Endothelial cell of umbilical vein (primary cell): ENCODE data around the gene POU2AF3. TPM values are rescaled to one million over a fixed set of nuclear protein-coding genes. Genes with fewer than 3 reads are reported as not detected.

Experiments
- BruUV-seq: library from RNA; stranded (reverse); fragments of 400-500 nt; replicated peaks from 2 replicates; lab custom pipeline; 2021; lab: Mats Ljungman, UMichigan
- CTCF ChIA-PET: fragments of 300-600, 350-600 bp; sonication (Branson Sonifier 250); formaldehyde crosslinking; loops from one replicate; lab custom pipeline; 2021; ENCODE audit warnings: antibody characterized with exemption, inconsistent platforms; lab: Charles Lee
- POLR2A ChIA-PET: fragments of 300-600, 350-600 bp; sonication (Branson Sonifier 250); formaldehyde crosslinking; loops from one replicate; lab custom pipeline; 2021; ENCODE audit warnings: antibody characterized with exemption, inconsistent platforms; lab: Charles Lee
- DNase-seq: peaks from one replicate; pipeline ENCODE4 v3.0.0-alpha.2; 2011; ENCODE audit warnings: low read depth, low spot score
- FAIRE-seq: peaks from 2 replicates; lab custom pipeline; 2011; peaks lifted over from hg19 to GRCh38; lab: Jason Lieb, UNC
- H2AFZ ChIP-seq: 2 replicates; pipeline ENCODE4 v1.6.0; 2012; ENCODE audit warnings: low read depth, low read length, control low read depth, inconsistent platforms
- H3K27ac ChIP-seq: 2 replicates; pipeline ENCODE4 v1.5.1; 2011; ENCODE audit warnings: low read depth, mild to moderate bottlenecking, control low read depth, low read length, moderate library complexity; ENCODE audit not compliant: insufficient read depth
- H3K27me3 ChIP-seq, 2 experiments: 2 replicates each; pipeline versions ENCODE4 v1.6.0 to v1.6.1; 2011; ENCODE audit warnings: low read length in 2 of 2, mixed read lengths in 1 of 2; ENCODE audit not compliant: control insufficient read depth in 2 of 2, insufficient read depth in 2 of 2
- H3K36me3 ChIP-seq, 2 experiments: 2 replicates in 1 of 2; 3 replicates in 1 of 2; pipeline ENCODE4 v1.5.1; 2011; ENCODE audit warnings: low read length in 2 of 2, mild to moderate bottlenecking in 1 of 2, moderate library complexity in 1 of 2; ENCODE audit not compliant: control insufficient read depth in 2 of 2, insufficient read depth in 2 of 2; ENCODE audit errors: extremely low read depth in 1 of 2
- H3K4me1 ChIP-seq: 3 replicates; pipeline ENCODE4 v1.5.1; 2011; ENCODE audit warnings: mild to moderate bottlenecking, low read length; ENCODE audit not compliant: control insufficient read depth, insufficient read depth; ENCODE audit errors: extremely low read depth
- H3K4me2 ChIP-seq: 2 replicates; pipeline ENCODE4 v1.6.1; 2011; ENCODE audit warnings: low read length, control low read depth, mixed read lengths; ENCODE audit not compliant: insufficient read depth
- H3K4me3 ChIP-seq, 3 experiments: fragments of 200-600 bp in 1 of 3; sonication (generic), shearing (Covaris generic) in 1 of 3; replicated peaks in 1 of 3; 2 replicates each; pipeline ENCODE4 v1.5.1; 2011 to 2016; ENCODE audit warnings: control low read depth in 3 of 3, low read length in 3 of 3, mild to moderate bottlenecking in 2 of 3, inconsistent platforms in 1 of 3, low read depth in 1 of 3, moderate library complexity in 1 of 3; ENCODE audit not compliant: insufficient read depth in 1 of 3
- H3K79me2 ChIP-seq: 2 replicates; pipeline ENCODE4 v1.6.0; 2012; ENCODE audit warnings: low read length, inconsistent platforms; ENCODE audit not compliant: control insufficient read depth, insufficient read depth
- H3K9ac ChIP-seq: replicated peaks from 2 replicates; pipeline ENCODE3; 2011; ENCODE audit warnings: low read length, control low read depth; ENCODE audit not compliant: insufficient read depth; ENCODE audit errors: extremely low read depth
- H3K9me1 ChIP-seq: replicated peaks from 3 replicates; pipeline ENCODE4 v1.6.0; 2011; ENCODE audit warnings: mild to moderate bottlenecking, low read length; ENCODE audit not compliant: control insufficient read depth, insufficient read depth; ENCODE audit errors: extremely low read depth
- H3K9me3 ChIP-seq: replicated peaks from 2 replicates; pipeline ENCODE4 v1.5.1; 2012; ENCODE audit warnings: low read length, inconsistent platforms; ENCODE audit not compliant: control insufficient read depth, insufficient read depth
- H4K20me1 ChIP-seq: replicated peaks from 2 replicates; pipeline ENCODE3; 2011; ENCODE audit warnings: mild to moderate bottlenecking, low read length; ENCODE audit not compliant: control insufficient read depth, insufficient read depth; ENCODE audit errors: extremely low read depth
- EZH2 ChIP-seq: IDR thresholded peaks from 2 replicates; pipeline ENCODE4 v1.6.1; 2012; ENCODE audit warnings: borderline replicate concordance, low read depth, mild to moderate bottlenecking, moderate library complexity, low read length, inconsistent platforms; ENCODE audit not compliant: severe bottlenecking
- FOS ChIP-seq: IDR thresholded peaks from 2 replicates; pipeline ENCODE4 v1.6.1; 2011; ENCODE audit warnings: mild to moderate bottlenecking, low read length, moderate library complexity, borderline replicate concordance; ENCODE audit not compliant: insufficient read depth
- GATA2 ChIP-seq: IDR thresholded peaks from 2 replicates; pipeline ENCODE4 v1.7.0; 2011; ENCODE audit warnings: low read depth, mild to moderate bottlenecking, moderate library complexity, mixed read lengths, low read length; ENCODE audit not compliant: insufficient read length, insufficient read depth
- JUN ChIP-seq: IDR thresholded peaks from 2 replicates; pipeline ENCODE4 v1.6.1; 2011; ENCODE audit warnings: borderline replicate concordance, low read depth; ENCODE audit not compliant: insufficient read length, insufficient read depth
- MYC ChIP-seq: IDR thresholded peaks from one replicate; pipeline ENCODE4 v1.6.1; 2011; ENCODE audit warnings: mild to moderate bottlenecking, low read depth, low read length
- POLR2A ChIP-seq: IDR thresholded peaks from 2 replicates; pipeline ENCODE4 v1.6.1; 2012; ENCODE audit warnings: low read depth, mild to moderate bottlenecking, control low read depth, low read length
- POLR2AphosphoS5 ChIP-seq: IDR thresholded peaks from 2 replicates; pipeline ENCODE4 v1.6.1; 2012; ENCODE audit warnings: low read depth, mild to moderate bottlenecking, control low read depth, low read length, moderate library complexity; ENCODE audit not compliant: insufficient read depth
- dilution Hi-C: fragments of 300-500 bp; cut with MboI; formaldehyde crosslinking; loops from one replicate; pipeline ENCODE4 v1.15.0; 2019; ENCODE audit warnings: low sequenced_read_pairs; ENCODE audit not compliant: extremely low pct_ligation_motif_present
- intact Hi-C: fragments of 100-400 bp; cut with micrococcal nuclease; formaldehyde crosslinking; loops from one replicate; pipeline ENCODE4 v1.10.0; 2022
- polyA plus RNA-seq, 4 experiments: library from polyadenylated mRNA; depleted of rRNA in 3 of 4; stranded (reverse) in 3 of 4; unstranded in 1 of 4; fragments of >200 nt; gene quantifications; 2 replicates each; pipeline versions ENCODE4 v1.2.1 to v1.2.3, GENCODE V29; 2011 to 2012; ENCODE audit warnings: missing spikeins in 1 of 4
- total RNA-seq: library from RNA; stranded (reverse); gene quantifications from 2 replicates; pipeline ENCODE4 v1.2.3, GENCODE V29; 2021
- TF ChIP-seq, protein P1 (sequence below): IDR thresholded peaks from 2 replicates; pipeline ENCODE4 v1.6.1; 2011; ENCODE audit not compliant: insufficient read depth, insufficient read length
- TF ChIP-seq, protein P2 (sequence below), 2 donors: IDR thresholded peaks; 1 replicate in 1 of 2; 2 replicates in 1 of 2; pipeline ENCODE4 v1.5.1; 2011; ENCODE audit warnings: low read length in 2 of 2, mild to moderate bottlenecking in 2 of 2, moderate library complexity in 2 of 2, control low read depth in 1 of 2, inconsistent platforms in 1 of 2, low read depth in 1 of 2; ENCODE audit not compliant: insufficient read depth in 1 of 2; ENCODE audit errors: extremely low read depth in 1 of 2

POU2AF3 gene
- total and polyA plus RNA-seq, 2 donors (not counting 3 experiments of a cell fraction or from before 2014, with no cell fraction given) = not detected

DNA sequence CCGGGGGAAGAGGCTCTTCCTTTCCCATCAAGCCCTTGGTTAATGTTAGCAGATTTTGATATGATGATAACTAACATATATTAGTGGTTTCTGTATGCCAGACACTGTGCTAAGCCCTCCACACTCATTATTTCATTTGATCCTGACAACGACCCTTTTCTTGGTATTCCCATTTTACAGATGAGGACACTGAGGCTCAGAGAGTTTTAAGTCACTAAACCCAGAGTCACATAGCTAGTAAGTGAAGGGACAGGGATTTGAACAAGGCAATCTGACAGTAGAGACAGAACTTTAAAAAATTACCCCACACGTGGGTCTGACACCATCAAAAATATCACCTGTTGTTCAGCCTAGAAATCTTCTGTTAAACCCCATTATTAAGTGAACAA, 58.3 kb downstream of the POU2AF3 start:
- dilution Hi-C loops = no loop called here
- Histone ChIP-seq H3K9ac (no peak overlapping the region), H3K9me3 (no peaks in the 10 kb centered on the region), H3K4me1 (no peaks in the 10 kb centered on the region), H3K4me2 (no peak overlapping the region), H3K79me2 (no peaks in the 10 kb centered on the region), H3K27me3 (no peaks in the 10 kb centered on the region), H3K27ac (no peak overlapping the region), H4K20me1 (no peaks in the 10 kb centered on the region), H3K9me1 (no peaks in the 10 kb centered on the region), H3K4me3 (no peak overlapping the region), H3K36me3 (no peaks in the 10 kb centered on the region), H2AFZ (no peak overlapping the region)
- FAIRE-seq (no peak), DNase-seq (no peak)
- TF ChIP-seq POLR2A (no peak), EZH2 (no peak), JUN (no peak), GATA2 (no peak), FOS (no peak), POLR2AphosphoS5 (no peak), MYC (no peak)
- TF ChIP-seq, protein P1, sequence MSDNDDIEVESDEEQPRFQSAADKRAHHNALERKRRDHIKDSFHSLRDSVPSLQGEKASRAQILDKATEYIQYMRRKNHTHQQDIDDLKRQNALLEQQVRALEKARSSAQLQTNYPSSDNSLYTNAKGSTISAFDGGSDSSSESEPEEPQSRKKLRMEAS = no peak
- TF ChIP-seq, protein P2, sequence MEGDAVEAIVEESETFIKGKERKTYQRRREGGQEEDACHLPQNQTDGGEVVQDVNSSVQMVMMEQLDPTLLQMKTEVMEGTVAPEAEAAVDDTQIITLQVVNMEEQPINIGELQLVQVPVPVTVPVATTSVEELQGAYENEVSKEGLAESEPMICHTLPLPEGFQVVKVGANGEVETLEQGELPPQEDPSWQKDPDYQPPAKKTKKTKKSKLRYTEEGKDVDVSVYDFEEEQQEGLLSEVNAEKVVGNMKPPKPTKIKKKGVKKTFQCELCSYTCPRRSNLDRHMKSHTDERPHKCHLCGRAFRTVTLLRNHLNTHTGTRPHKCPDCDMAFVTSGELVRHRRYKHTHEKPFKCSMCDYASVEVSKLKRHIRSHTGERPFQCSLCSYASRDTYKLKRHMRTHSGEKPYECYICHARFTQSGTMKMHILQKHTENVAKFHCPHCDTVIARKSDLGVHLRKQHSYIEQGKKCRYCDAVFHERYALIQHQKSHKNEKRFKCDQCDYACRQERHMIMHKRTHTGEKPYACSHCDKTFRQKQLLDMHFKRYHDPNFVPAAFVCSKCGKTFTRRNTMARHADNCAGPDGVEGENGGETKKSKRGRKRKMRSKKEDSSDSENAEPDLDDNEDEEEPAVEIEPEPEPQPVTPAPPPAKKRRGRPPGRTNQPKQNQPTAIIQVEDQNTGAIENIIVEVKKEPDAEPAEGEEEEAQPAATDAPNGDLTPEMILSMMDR (IDR thresholded peaks at IDR 0.05; ENCODE audit: extremely low read depth in 1 of 2, insufficient read depth in 1 of 2, low read depth in 1 of 2, low read length in 2 of 2) = no peak
- no TSS peak for BruUV-seq
- ChIA-PET CTCF (no interaction called here), POLR2A (no interaction called here)
- intact Hi-C loops = no loop called here
